GM13977 (cell line): Measurements from ENCODE around the gene HSPB3.

Source experiments
- DNase-seq: peaks from one replicate; pipeline ENCODE4 v3.0.0; 2012; ENCODE audit warnings: low spot score
- in situ Hi-C: fragments of 300-500 bp; cut with MboI; formaldehyde crosslinking; loops from one replicate; pipeline ENCODE4 v1.12.0; 2022; ENCODE audit warnings: low sequenced_read_pairs, low pct_unique_long_range_greater_than_20kb, mixed read lengths, inconsistent platforms; ENCODE audit not compliant: unreplicated experiment
- TF ChIP-seq, protein P1 (sequence below): IDR thresholded peaks from 2 replicates; pipeline ENCODE4 v1.5.1; 2012; ENCODE audit warnings: mild to moderate bottlenecking, control low read depth; ENCODE audit not compliant: insufficient read depth; ENCODE audit errors: extremely low read depth, missing control alignments

HSPB3 gene, protein sequence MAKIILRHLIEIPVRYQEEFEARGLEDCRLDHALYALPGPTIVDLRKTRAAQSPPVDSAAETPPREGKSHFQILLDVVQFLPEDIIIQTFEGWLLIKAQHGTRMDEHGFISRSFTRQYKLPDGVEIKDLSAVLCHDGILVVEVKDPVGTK

DNA sequence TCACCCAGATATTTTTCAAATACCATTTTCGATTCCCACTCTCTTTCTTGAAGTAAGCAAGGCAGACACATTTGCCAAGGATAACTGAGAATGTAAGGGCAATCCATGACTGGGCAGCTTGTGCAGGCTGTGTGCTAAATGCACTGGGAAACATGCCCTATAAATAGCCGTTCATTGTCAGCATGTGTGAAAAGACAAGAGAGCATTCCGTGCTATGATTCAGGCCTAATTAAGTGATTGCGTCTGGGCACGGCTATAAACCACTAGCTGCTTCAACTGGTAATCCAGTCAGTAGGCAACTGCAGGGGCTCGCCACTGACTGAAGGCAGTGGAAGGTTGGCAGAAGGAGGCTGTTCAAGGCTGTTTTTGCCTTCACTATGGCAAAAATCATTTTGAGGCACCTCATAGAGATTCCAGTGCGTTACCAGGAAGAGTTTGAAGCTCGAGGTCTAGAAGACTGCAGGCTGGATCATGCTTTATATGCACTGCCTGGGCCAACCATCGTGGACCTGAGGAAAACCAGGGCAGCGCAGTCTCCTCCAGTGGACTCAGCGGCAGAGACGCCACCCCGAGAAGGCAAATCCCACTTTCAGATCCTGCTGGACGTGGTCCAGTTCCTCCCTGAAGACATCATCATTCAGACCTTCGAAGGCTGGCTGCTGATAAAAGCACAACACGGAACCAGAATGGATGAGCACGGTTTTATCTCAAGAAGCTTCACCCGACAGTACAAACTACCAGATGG lies at the start of gene HSPB3:
HSPB3 (plus strand) TSS at position 287 of the 745 bp plus-strand sequence; CDS start at position 378, 91 bp downstream.
- TF ChIP-seq, protein P1, sequence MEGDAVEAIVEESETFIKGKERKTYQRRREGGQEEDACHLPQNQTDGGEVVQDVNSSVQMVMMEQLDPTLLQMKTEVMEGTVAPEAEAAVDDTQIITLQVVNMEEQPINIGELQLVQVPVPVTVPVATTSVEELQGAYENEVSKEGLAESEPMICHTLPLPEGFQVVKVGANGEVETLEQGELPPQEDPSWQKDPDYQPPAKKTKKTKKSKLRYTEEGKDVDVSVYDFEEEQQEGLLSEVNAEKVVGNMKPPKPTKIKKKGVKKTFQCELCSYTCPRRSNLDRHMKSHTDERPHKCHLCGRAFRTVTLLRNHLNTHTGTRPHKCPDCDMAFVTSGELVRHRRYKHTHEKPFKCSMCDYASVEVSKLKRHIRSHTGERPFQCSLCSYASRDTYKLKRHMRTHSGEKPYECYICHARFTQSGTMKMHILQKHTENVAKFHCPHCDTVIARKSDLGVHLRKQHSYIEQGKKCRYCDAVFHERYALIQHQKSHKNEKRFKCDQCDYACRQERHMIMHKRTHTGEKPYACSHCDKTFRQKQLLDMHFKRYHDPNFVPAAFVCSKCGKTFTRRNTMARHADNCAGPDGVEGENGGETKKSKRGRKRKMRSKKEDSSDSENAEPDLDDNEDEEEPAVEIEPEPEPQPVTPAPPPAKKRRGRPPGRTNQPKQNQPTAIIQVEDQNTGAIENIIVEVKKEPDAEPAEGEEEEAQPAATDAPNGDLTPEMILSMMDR: no peak
- DNase-seq: no peak
- in situ Hi-C loops: no loop called here

DNA sequence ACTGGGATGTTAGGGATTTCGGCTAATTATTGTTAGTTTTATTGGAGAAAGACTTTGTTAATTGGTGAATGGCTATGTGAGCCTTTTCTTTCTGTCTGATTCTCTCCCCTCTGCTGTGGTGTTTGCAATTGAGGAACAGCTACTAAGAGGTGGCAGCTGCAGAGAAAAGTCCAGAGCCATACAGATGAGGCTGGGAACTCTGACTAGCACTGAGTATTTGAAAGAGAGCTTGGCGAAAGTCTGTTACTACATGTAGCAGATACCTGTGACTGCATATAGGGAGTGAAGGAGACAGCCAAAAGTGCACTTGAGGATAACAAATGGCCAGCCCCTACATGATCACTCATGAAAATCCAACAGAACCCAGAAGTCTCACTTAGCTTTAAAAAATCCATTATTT lies 44.3 kb upstream of the HSPB3 start:
- TF ChIP-seq, protein P1: no peak
- in situ Hi-C loops: no loop called here
- DNase-seq: no peak

DNA sequence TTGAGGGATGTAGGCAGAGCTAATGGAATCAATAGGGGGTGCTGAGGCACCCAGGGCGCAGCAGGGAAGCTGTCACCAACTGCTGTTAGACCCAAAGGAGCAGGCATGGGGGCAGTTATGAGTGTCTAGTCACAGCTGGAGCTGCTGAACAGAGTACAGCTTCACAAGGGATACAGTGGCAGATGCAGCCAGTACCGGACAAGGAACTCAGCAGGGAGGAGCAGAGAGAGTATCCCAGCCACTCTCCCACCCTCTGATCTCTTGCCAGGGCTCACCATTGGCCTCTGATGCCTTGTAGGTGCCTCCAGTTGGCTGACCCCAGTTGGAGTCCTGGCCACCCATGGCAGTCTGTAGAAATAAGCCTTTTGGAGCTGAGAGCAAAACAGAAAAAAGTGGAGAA lies 42.6 kb upstream of the HSPB3 start:
- DNase-seq: no peak
- in situ Hi-C loops: no loop called here
- TF ChIP-seq, protein P1: no peak

DNA sequence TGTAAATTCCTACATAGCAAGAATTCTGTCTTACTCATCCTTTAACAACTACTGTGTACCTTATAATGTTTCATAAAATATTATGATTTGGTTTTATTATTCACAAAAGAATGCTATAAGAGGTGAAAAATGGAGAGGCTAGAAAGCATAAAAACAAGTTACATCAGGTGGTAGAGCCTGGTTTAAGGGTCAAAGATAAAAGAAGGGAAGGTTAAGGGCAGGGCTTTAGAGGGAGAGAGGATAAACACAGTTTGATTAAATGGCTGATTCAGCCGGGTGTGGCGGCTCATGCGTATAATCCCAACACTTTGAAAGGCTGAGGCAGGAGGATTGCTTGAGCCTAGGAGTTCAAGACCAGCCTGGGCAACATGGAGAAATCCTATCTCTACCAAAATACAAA lies 40.4 kb upstream of the HSPB3 start:
- in situ Hi-C loops: no loop called here
- TF ChIP-seq, protein P1: no peak
- DNase-seq: no peak

DNA sequence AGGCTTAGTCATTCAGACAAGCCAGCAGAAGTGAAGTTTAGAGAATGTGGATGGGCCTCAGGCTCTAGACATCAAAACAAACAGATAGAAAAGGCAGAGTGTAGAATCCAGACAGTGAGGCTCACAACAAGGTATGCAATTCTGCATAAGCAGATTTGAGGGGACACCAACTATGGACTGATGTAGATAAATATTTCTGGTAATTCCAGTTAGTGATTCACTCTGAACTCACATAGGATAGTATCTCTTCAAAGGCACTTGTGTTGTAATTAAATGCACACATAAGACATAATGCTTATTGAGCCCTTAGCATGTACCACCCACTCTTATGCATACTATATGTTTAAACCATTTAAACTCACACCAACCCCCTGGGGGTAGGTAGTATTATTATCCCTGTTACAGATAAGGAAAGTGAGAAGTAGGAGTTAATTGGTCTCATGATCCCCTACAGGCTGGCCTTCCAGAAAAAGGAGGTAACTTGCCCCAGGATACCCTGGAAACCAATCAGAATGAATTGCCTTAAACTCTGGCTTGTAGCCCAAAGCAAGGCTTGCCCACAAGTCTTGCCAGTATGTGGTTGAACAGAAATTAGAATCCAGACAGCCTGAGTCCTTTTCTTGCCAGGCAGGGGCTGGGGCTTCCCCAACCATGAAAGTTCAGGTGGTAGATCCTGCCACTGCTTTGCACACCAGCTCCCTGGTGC lies 39.5 kb upstream of the HSPB3 start:
- no peak for DNase-seq
- in situ Hi-C loops: no loop called here

More for the DNA sequence above, 39.5 kb upstream of the HSPB3 start:
- TF ChIP-seq, protein P1: no peak
